GM11168 (cell line): Measurements from ENCODE around the gene HGD.
"Not testable (repeated sequence)": the region's sequence is repeated elsewhere in the genome, so short reads cannot be mapped to it uniquely, and the experiment has no call there.

Experiments used
- in situ Hi-C: fragments of 300-500 bp; cut with MboI; formaldehyde crosslinking; loops from one replicate; pipeline ENCODE4 v1.12.0; 2022; ENCODE audit warnings: low sequenced_read_pairs; ENCODE audit not compliant: unreplicated experiment

HGD gene

GRCh38 chr3:120682095-120682681 is at the start of gene HGD:
Gene HGD (minus strand): TSS chr3:120682239. CDS start chr3:120682111, 128 bp downstream.
- in situ Hi-C loops, result no loop called here

- in situ Hi-C loops, result no loop called here
Observed at GRCh38 chr3:120730576-120731542, 48.8 kb upstream of the HGD start.

GRCh38 chr3:120726791-120727190 is 44.8 kb upstream of the HGD start:
- in situ Hi-C loops, result no loop called here

GRCh38 chr3:120719167-120719834 is 37.3 kb upstream of the HGD start:
- in situ Hi-C loops, result not testable (repeated sequence)

- in situ Hi-C loops, result no loop called here
Observed at GRCh38 chr3:120713262-120713661, 31.2 kb upstream of the HGD start.

GRCh38 chr3:120710369-120710768 is 28.3 kb upstream of the HGD start:
- in situ Hi-C loops, result no loop called here

GRCh38 chr3:120708408-120708807 is 26.4 kb upstream of the HGD start:
- in situ Hi-C loops, result loop anchor here (5.0 kb wide), 1 partner anchor 46 kb away; no protein-coding TSS in a partner anchor

GRCh38 chr3:120706950-120707349 is 24.9 kb upstream of the HGD start:
- in situ Hi-C loops, result loop anchor here (5.0 kb wide), 1 partner anchor 45 kb away; no protein-coding TSS in a partner anchor

GRCh38 chr3:120705884-120706582 is 24.0 kb upstream of the HGD start:
- in situ Hi-C loops, result loop anchor here (5.0 kb wide), 1 partner anchor 44 kb away; no protein-coding TSS in a partner anchor

- in situ Hi-C loops, result no loop called here
Observed at GRCh38 chr3:120699333-120699732, 17.3 kb upstream of the HGD start.

- in situ Hi-C loops, result no loop called here
Observed at GRCh38 chr3:120693439-120694171, 11.6 kb upstream of the HGD start.

- in situ Hi-C loops, result no loop called here
Observed at GRCh38 chr3:120689395-120689794, 7.4 kb upstream of the HGD start.

GRCh38 chr3:120688121-120688520 is 6.1 kb upstream of the HGD start:
- in situ Hi-C loops, result no loop called here

GRCh38 chr3:120685411-120685810 is 3.4 kb upstream of the HGD start:
- in situ Hi-C loops, result no loop called here

- in situ Hi-C loops, result no loop called here
Observed at GRCh38 chr3:120684896-120685295, 2.9 kb upstream of the HGD start.

GRCh38 chr3:120683671-120684301 is 1.7 kb upstream of the HGD start:
- in situ Hi-C loops, result no loop called here

GRCh38 chr3:120683213-120683612 is 1.2 kb upstream of the HGD start:
- in situ Hi-C loops, result no loop called here

- in situ Hi-C loops, result no loop called here
Observed at GRCh38 chr3:120681506-120682038, 467 bp downstream of the HGD start.

- in situ Hi-C loops, result no loop called here
Observed at GRCh38 chr3:120681018-120681417, 1.0 kb downstream of the HGD start.
